Activated CD4-positive, alpha-beta T cell treated with anti-CD3 and anti-CD28 coated beads, Interleukin-2, amount 50 U/mL, for 48 hours (primary cell): ENCODE measurements around the gene MAD2L1BP.
"Not testable (repeated sequence)": the region's sequence is repeated elsewhere in the genome, so short reads cannot be mapped to it uniquely, and the experiment has no call there.

ENCODE experiments used
- DNase-seq, 2 experiments: peaks; one replicate each; pipeline ENCODE4 v3.0.0-alpha.2; 2020

Gene MAD2L1BP

DNA sequence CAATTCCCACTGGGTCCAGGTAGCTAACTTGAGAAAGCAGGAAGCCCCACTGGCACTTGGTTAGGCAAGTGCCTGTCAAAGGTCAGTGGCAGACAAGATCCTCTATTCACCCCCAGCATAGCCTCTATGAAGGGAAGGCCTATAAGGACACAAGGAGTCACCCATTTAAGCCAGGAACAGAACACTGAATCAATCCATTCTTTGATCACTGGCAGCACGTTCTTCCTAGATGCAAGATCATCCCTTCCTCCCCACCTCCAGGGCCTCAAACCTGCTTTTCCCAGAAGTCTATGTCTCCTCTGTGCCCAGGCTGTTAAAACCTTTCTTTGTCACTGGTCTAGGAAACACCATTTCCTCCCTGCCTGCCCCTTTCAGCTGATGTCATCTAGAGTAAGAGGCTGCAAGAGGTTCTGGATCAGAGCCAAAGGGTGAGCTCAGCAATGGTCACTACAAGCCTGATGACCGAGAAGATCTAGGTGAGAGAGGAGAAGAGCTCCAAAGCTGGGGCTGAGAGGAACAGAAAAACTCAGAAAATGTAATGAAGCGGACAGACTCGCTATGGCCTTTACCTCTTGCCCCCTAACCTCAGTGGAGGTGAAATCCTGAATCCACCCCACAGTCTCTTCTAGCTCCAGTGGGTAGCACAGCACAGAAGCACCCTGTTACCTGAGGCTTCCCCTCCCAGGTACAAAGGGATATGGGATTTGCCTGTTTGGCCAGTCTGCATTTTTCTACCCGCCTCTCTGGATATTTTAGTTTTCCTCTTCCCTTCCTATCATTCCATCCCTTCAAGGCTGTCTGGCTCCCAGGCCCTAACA, 8.4 kb upstream of the MAD2L1BP start:
- DNase-seq: no peak

DNA sequence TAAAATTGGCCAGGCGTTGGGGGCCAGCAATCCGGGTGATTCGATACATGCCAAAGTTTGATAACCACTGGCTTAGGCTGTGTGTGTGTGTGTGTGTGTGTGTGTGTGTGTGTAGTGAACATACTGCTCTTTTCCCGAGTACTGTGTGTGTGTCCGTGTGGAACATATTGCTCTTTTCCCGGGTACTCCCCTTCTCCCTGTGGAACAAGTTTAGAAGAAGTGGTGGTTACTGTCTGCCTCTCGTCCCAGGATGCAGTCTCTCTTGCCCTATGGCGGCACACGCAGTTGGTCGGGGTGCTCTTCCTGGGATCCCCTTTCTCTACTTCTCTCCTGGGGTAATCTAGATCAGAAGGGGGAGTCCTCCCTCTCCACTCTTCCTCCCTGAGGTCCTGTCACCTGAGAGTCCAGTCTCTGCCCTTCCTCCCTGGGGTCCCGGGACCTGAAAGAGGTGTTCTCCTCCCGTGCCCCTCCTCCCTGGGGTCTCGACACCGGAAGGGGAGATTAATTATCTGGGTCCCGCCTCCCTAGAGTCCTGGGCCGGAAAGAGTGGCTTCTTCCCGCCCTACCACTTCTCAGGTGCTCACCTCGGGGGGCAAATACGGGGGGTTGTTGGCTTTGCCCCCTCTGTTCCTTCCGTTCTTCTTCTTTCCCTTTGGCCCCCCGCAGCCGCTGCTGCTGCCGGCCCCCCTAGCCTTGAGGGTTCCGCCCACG, 7.1 kb upstream of the MAD2L1BP start:
- peak; percentile 54 to 65 for DNase-seq

DNA sequence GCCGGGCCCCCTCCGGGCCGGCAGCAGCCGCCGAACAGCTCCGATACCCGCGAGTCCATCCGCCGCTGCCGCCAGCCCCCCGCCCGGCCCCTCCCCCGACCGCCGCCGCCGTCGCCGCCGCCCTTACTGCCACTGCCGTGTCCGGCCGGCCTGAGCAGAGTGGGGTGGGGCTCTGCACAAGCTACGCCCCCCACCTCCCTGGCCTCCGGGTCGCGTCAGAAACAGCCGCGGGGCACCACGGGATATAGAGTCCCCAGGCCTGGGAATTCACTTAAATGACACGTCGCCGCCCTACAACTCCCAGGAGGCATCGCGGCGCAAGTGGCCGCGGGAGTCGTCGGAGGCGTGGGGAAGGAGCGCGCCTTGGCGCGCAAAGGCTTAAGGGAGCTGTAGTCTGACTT, 6.5 kb upstream of the MAD2L1BP start, which contains the start of gene GTPBP2:
Gene GTPBP2, minus strand, starts transcription at position 161 of the 401 bp plus-strand sequence. Its CDS starts 102 bp downstream, at position 59.
- peak; percentile 96 to 98 for DNase-seq

DNA sequence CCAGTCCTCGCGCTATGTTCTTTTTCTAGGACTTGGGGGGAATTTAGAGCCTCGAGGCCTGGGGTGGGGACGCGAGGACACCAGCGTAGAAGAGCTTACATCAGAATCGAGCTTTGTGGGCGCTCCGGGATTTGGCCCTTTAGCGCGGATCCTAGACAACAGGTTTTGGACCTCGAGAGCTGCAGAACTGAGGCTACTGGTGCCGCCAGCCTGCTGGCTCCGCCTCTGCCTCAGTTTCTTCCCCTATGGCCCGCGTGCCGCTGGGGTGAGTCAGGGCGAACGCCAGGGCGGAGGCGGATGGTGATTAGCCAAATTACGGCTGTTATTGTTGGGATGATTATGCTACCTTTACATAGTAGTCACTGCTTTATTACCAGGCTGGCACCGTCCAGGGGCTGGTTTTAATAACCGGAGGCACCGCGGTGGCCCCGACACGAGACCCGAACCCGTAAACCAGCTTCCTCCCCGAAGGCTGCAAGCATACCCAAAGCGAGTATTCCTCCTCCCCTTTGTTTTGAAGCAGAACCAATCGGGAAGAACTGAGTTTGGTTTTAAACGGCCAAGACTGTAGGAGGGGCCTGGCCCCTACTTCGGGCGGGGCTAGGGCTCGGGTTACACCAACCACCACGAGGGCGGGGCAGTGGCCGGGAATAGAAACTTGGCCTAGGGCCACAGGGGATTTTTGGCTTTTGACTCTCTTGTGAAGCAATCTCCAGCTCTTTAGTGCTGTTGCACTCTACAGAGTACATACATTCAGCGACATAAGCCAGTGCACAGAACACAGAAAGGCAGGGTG, 5.9 kb upstream of the MAD2L1BP start:
- DNase-seq: peak; percentile 94 to 96

DNA sequence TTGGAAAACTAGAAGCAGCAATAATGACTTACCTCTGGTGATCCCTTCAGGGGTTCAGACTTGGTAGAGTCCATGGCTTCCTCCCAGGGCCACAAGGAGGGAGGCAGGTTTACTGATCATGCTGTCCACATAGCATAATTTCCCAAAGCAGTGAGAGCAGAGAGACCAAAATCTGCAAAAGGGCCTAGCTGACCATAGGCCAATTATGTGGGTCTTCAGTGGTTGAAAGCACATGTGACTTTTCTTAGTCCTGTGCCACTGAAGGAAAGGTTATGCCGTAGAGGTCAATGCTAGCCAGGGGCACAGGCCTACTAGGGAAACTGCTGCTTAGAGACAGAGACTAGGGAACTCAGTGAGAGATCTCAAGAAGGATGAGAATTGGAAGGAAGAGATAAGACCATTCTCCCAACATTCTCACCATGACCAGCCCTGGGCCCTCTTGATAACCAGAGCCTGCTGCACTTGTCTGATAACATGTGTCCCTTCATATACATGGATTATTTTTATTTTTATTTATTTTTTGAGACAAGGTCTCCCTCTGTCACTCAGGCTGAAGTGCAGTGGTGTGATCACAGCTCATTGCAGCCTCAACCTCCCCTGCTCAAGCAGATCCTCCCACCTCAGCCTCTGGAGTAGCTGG, 4.5 kb upstream of the MAD2L1BP start:
- no peak for DNase-seq

DNA sequence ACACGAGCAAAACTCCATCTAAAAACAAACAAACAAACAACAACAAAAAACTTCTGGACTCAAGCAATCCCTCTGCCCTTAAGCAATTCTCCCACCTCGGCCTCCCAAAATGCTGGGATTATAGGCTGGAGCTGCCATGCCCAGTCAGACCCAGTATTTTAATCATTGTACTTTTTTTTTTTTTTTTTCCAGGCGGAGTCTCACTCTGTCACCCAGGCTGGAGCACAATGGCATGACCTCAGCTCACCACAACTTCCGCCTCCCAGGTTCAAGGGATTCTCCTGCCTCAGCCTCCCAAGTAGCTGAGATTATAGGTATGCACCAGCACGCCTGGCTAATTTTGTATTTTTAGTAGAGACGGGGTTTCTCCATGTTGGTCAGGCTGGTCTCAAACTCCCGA, 2.6 kb upstream of the MAD2L1BP start:
- not testable (repeated sequence) for DNase-seq

DNA sequence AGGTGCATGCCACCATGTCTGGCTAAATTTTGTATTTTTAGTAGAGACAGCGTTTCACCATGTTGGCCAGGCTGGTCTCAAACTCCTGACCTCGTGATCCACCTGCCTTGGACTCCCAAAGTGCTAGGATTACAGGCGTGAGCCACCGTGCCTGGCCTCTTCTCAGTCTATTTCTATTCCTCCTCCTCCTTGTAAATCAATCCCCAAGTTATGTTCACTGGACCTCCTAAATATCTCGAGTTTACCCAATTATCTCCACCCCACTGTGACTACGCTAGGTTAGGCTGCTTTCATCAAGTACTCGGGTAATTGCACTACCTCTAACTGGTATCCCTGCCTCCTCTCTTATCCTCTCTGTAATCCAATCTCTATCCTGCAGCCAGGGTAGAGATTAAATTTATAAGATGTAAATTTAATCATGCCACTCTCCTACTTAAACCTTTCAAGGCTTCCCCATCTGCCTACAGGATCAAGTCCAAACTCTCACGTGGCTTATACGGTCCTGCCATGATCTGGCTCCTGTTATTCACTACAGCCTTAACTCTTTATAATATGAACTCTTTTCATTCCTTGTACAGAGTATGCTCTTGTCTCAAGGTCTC, 837 bp upstream of the MAD2L1BP start:
- no peak for DNase-seq

DNA sequence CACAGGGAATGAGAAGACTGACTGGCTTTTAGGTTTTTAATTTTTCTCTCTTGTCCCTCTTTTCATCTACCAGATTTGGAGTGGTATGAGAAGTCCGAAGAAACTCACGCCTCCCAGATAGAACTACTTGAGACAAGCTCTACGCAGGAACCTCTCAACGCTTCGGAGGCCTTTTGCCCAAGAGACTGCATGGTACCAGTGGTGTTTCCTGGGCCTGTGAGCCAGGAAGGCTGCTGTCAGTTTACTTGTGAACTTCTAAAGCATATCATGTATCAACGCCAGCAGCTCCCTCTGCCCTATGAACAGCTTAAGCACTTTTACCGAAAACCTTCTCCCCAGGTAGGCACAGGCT, 644 bp downstream of the MAD2L1BP start:
- DNase-seq: peak; percentile 5 to 25

DNA sequence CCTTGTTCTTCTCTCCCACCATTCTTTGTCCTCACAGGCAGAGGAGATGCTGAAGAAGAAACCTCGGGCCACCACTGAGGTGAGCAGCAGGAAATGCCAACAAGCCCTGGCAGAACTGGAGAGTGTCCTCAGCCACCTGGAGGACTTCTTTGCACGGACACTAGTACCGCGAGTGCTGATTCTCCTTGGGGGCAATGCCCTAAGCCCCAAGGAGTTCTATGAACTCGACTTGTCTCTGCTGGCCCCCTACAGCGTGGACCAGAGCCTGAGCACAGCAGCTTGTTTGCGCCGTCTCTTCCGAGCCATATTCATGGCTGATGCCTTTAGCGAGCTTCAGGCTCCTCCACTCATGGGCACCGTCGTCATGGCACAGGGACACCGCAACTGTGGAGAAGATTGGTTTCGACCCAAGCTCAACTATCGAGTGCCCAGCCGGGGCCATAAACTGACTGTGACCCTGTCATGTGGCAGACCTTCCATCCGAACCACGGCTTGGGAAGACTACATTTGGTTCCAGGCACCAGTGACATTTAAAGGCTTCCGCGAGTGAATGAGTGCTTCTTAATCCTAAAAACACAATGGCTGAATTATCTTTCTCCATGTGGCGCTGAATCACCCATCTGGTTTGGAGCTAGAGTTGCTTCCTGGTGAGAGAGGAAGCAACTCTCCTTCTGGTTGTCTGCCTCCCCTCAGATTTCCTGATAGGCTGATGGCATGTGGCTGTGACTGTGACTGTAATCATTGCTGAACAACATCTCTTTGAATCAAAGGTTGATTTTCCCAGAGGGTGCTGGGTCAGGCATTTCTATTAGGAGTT, 4.6 kb downstream of the MAD2L1BP start:
- DNase-seq: no peak

DNA sequence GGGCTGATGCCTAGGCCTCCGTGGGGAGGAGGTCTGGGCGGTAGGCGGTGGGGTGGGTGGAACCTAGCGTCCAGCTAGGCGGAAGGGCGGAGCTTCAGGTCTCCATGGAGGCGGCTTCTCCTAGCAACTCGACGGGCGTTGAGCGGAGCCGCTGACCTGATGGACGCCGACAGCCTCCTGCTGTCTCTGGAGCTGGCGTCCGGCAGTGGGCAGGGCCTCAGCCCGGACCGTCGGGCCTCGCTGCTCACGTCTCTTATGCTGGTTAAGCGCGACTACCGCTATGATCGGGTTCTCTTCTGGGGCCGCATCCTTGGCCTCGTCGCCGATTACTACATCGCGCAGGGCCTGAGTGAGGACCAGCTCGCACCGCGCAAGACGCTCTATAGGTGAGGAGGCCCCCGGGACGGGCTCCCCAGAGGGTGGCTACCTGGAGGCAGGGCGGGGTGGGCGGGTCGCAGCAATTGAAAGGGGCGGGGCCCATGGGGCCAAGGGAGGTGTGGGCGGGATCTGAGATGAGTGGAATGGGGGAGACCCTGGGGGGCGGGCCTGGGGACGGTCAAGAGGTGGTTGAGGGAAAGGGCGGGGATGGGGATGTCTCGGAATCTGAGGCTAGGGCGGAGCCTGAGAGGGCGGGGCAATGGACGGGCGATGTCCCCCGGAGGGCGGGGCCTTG, 9.4 kb downstream of the MAD2L1BP start, which contains the start of gene RSPH9:
Gene RSPH9, plus strand, starts transcription at position 97 of the 673 bp plus-strand sequence. Its CDS starts 63 bp downstream, at position 160.
- DNase-seq: peak; percentile 72 to 79

DNA sequence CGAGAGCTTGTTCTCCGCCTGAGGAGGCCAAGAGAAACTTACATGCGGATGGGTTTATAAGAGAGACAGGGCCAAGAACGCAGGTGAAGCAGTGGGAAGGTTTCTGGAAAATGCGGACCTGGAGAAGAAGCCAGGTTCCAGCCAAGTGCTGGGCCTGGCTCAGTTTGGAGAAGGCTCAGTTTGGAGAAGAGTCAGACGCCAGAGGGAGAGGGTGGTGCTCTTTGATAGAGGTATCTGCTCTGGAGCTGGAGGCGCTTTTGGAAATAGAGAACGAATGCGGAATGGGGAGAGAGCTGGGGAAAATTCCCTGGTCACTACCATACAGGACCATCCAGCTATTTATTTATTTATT, 9.9 kb downstream of the MAD2L1BP start:
- DNase-seq: no peak

DNA sequence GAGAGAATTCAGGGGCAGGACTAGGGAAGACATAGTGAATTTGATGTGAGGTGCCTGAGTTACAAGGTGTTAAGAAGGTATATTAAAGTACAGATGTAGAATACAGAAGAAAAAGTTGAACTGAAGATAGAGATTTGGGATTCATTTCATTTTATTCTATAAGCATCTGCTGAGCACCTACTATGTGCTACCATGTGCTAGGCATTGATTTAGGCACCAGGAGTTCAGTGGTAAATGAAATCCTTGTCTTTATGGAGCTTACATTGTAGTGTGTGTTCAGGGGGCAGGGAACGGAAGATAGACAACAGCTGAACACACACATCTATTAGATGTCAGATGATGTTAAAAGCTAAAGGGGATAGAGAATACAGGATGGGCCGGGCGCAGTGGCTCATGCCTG, 12.0 kb downstream of the MAD2L1BP start:
- no peak for DNase-seq

DNA sequence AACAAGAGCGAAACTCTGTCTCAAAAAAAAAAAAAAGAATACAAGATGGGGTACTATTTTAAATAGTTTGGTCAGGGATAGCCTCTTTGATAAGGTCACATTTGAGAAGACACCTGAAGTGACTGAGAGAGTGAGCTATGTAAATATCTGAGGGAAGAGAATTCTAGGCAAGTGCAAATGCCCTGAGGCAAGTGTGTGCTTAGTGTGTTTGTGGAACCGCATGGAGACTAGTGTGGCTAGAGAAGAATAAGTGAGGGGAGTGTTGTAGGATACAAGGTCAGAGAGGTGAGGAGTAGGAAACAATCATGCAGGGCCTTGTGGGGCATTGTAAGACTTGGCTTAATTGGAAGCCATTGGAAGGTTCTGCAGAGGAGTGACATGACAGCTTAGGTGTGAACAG, 12.6 kb downstream of the MAD2L1BP start:
- no peak for DNase-seq

DNA sequence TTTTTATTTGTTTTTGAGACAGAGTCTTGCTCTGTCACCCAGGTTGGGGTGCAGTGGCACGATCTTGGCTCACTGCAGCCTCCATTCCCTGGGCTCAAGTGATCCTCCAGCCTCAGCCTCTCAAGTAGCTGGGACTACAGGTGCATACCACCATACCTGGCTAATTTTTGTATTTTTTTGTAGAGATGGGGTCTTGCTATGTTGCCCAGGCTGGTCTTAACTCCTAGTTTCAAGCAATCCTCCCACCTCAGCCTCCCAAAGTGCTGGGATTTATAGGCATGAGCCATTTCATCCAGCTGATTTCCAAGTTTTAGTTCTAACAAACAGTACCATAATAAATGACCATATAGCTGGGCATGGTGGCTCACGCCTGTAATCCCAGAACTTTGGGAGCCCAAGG, 17.2 kb downstream of the MAD2L1BP start:
- DNase-seq: not testable (repeated sequence)

DNA sequence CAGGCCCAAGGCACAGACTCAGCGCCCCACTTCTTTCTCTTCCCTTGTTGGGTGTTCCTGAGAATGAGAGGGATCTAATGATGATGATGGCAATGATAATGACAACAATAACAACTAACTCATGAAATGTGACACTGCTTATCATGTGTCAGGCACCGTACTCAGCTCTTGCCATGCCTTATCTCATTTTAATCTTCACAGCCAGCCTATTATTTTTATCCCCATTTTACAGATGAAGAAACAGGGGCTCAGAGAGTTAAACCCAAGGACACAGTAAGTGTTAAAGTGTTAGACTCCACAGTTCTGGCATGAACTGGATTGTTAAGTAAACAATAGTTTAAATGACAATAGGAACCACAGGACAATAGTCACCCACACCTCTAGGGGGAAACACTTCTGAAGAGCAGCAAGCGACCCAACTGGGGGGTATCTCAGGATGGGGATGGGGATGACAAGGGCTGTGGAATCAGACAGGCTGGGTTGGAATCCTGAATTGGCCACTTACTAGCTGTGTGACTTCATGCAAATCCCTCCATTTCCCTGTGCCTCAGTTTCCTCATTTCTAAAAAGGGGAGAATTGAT, 21.7 kb downstream of the MAD2L1BP start:
- DNase-seq: no peak

DNA sequence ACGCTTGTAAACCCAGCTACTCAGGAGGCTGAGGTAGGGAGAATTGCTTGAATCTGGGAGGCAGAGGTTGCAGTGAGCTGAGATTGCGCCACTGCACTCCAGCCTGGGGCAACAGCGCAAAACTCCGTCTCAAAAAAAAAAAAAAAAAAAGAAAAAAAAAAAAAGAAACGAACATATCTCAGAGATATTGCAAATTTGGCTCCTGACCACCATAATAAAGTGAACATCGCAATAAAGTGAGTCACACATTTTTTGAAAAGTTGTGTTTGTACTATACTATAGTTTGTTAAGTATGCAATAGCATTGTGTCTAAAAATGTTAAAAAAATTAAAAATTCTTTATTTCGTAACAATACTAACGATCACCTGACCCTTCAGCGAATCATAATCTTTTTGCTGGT, 22.5 kb downstream of the MAD2L1BP start:
- DNase-seq: no peak

DNA sequence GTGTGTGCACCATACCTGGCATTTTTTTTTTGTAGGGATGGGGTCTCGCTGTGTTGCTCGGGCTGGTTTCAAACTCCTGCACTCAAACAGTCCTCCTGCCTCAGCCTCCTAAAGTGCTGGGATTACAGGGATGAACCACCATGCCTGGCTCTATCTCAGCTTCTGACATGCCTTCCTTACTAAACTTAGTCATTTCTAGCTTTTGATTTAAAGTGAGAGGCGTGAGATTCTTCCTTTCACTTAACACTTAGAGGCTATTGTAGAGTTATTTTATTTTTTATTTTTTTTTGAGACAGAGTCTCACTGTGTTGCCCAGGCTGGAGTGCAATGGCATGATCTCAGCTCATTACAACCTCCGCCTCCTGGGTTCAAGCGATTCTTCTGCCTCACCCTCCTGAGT, 27.3 kb downstream of the MAD2L1BP start:
- not testable (repeated sequence) for DNase-seq

DNA sequence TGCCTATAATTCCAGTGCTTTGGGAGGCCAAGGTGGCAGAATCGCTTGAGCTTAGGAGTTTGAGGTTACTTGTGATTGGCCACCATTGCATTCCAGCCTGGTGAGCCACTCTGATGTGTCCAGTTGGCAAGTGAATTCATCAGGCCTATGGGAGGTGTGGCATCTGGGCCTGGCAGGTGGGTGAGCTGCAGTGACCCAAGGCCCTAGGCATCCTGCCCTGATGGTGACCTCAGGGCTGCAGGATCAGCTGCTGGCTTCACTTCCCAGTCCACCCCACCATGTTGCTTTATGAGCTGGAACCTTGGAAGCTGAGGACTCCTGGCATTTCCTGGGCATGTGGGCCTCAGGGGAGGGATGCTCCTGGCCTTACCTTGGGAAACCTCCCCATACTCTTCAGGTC, 29.7 kb downstream of the MAD2L1BP start:
- DNase-seq: no peak

DNA sequence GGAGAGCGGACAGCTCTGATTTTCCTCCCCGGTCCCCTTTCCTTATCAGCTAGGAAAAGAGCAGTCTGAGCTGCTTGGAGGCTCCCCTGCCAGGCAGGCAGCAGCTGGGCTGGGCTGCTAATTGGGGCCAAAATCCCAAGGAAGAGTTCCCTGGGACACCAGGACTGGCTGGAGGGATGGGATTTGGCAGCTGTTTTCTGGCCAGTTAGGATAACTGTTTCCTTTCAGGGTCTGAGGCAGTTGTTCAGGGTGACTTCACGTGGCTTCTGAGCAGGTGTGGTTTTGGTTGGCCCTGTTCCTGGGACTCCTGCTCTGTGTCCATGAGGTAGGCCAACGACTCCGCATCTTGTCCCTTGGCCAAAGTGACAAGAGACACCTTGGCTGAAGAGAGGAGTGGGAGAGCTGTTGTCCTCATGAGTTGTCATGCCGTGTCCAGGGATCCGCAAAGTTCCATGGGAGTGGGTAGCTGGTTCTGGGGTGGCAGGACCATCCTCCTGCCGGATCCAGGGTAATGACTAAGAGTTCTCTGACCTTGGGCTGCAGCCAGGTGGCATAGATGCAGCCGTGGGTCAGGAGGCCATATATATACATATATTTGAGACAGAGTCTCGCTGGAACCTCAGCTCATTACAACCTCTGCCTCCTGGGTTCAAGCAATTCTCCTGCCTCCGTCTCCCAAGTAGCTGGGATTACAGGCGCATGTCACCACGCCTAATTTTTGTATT, 30.7 kb downstream of the MAD2L1BP start:
- DNase-seq: no peak
